Astrocyte (in vitro differentiated cells and primary cell): ENCODE results near the gene CTXND1. TPM values are rescaled to one million over a fixed set of nuclear protein-coding genes. Genes with fewer than 3 reads are reported as not detected.
"Not testable (repeated sequence)": the region's sequence is repeated elsewhere in the genome, so short reads cannot be mapped to it uniquely, and the experiment has no call there.

ENCODE experiments used
- DNase-seq: peaks from one replicate; pipeline ENCODE4 v3.0.0-alpha.2; 2010; ENCODE audit warnings: low read depth
- FAIRE-seq: peaks from 2 replicates; lab custom pipeline; 2011; peaks lifted over from hg19 to GRCh38; lab: Jason Lieb, UNC
- H2AFZ ChIP-seq: 2 replicates; pipeline ENCODE4 v1.6.0; 2012; ENCODE audit warnings: low read depth, low read length, inconsistent platforms
- H3K27ac ChIP-seq: 2 replicates; pipeline ENCODE4 v1.5.1; 2011; ENCODE audit warnings: low read depth, low read length, inconsistent platforms
- H3K27me3 ChIP-seq: 2 replicates; pipeline ENCODE4 v1.6.0; 2011; ENCODE audit warnings: low read length, inconsistent platforms; ENCODE audit not compliant: insufficient read depth
- H3K36me3 ChIP-seq: 2 replicates; pipeline ENCODE4 v1.5.1; 2011; ENCODE audit warnings: low read length, inconsistent platforms; ENCODE audit not compliant: insufficient read depth
- H3K4me1 ChIP-seq: 2 replicates; pipeline ENCODE4 v1.5.1; 2011; ENCODE audit warnings: low read length, inconsistent platforms; ENCODE audit not compliant: insufficient read depth
- H3K4me2 ChIP-seq: 2 replicates; pipeline ENCODE4 v1.6.0; 2012; ENCODE audit warnings: low read length, inconsistent platforms
- H3K4me3 ChIP-seq: 2 replicates; pipeline ENCODE4 v1.5.1; 2011; ENCODE audit warnings: low read depth, mild to moderate bottlenecking, low read length, inconsistent platforms; ENCODE audit not compliant: insufficient read depth
- H3K79me2 ChIP-seq: 2 replicates; pipeline ENCODE4 v1.6.0; 2012; ENCODE audit warnings: mild to moderate bottlenecking, low read length, inconsistent platforms; ENCODE audit not compliant: insufficient read depth
- H3K9ac ChIP-seq: 2 replicates; pipeline ENCODE4 v1.6.0; 2012; ENCODE audit warnings: mild to moderate bottlenecking, low read length, inconsistent platforms
- H3K9me3 ChIP-seq: 2 replicates; pipeline ENCODE4 v1.5.1; 2012; ENCODE audit warnings: low read depth, mild to moderate bottlenecking, low read length, inconsistent platforms; ENCODE audit not compliant: insufficient read depth
- H4K20me1 ChIP-seq: 2 replicates; pipeline ENCODE4 v1.6.0; 2012; ENCODE audit warnings: low read length, inconsistent platforms; ENCODE audit not compliant: insufficient read depth
- H3K27ac Mint-ChIP-seq: one replicate; pipeline ENCODE4 v1.8.0; 2021; ENCODE audit warnings: mild to moderate bottlenecking, mixed read lengths; ENCODE audit not compliant: unreplicated experiment
- H3K27me3 Mint-ChIP-seq: one replicate; pipeline ENCODE4 v1.8.0; 2021; ENCODE audit warnings: low read depth, mixed read lengths; ENCODE audit not compliant: unreplicated experiment
- H3K36me3 Mint-ChIP-seq: one replicate; pipeline ENCODE4 v1.8.0; 2021; ENCODE audit warnings: low read depth, mixed read lengths; ENCODE audit not compliant: unreplicated experiment
- H3K4me1 Mint-ChIP-seq: one replicate; pipeline ENCODE4 v1.8.0; 2021; ENCODE audit warnings: low read depth, mixed read lengths; ENCODE audit not compliant: unreplicated experiment
- H3K4me3 Mint-ChIP-seq: one replicate; pipeline ENCODE4 v1.8.0; 2021; ENCODE audit warnings: mild to moderate bottlenecking, moderate library complexity, mixed read lengths; ENCODE audit not compliant: unreplicated experiment
- H3K9me3 Mint-ChIP-seq: one replicate; pipeline ENCODE4 v1.8.0; 2021; ENCODE audit warnings: mild to moderate bottlenecking, mixed read lengths; ENCODE audit not compliant: unreplicated experiment
- CTCF ChIP-seq: IDR thresholded peaks from 2 replicates; pipeline ENCODE4 v1.5.1; 2011; ENCODE audit warnings: low read depth, mild to moderate bottlenecking, inconsistent platforms, low read length, moderate library complexity; ENCODE audit not compliant: insufficient read depth
- EZH2 ChIP-seq: IDR thresholded peaks from 2 replicates; pipeline ENCODE4 v1.6.1; 2012; ENCODE audit warnings: mild to moderate bottlenecking, low read length, inconsistent platforms; ENCODE audit not compliant: insufficient read depth
- total RNA-seq: library from RNA; stranded (reverse); gene quantifications from 2 replicates; pipeline ENCODE4 v1.2.1, GENCODE V29; 2021

Gene CTXND1
- total RNA-seq, 1 donor from 2014 or later: not detected

GRCh38 chr15:80292079-80292478, 40.1 kb upstream of the CTXND1 start:
- no peaks in the 10 kb centered on the region for H3K9me3 Mint-ChIP-seq
- H3K4me1 Mint-ChIP-seq: no peaks in the 10 kb centered on the region
- Histone ChIP-seq H3K9me3 (no peaks in the 10 kb centered on the region), H3K9ac (no peak overlapping the region), H3K36me3 (no peaks in the 10 kb centered on the region), H3K27me3 (no peaks in the 10 kb centered on the region), H4K20me1 (no peaks in the 10 kb centered on the region), H3K79me2 (no peaks in the 10 kb centered on the region), H3K4me1 (no peaks in the 10 kb centered on the region), H3K4me3 (no peak overlapping the region), H3K27ac (no peak overlapping the region), H2AFZ (no peak overlapping the region), H3K4me2 (no peak overlapping the region)
- no peak overlapping the region for H3K4me3 Mint-ChIP-seq
- no peaks in the 10 kb centered on the region for H3K36me3 Mint-ChIP-seq
- no peak for DNase-seq
- FAIRE-seq: no peak
- H3K27me3 Mint-ChIP-seq: peaks cover 2% of the 10 kb centered on the region
- no peak overlapping the region for H3K27ac Mint-ChIP-seq
- TF ChIP-seq CTCF (no peak), EZH2 (no peak)

- not testable (repeated sequence) for H3K9me3 ChIP-seq, H3K4me1 ChIP-seq, H3K4me2 ChIP-seq, H3K27ac ChIP-seq, DNase-seq, H4K20me1 ChIP-seq, H3K9ac ChIP-seq, H3K9me3 Mint-ChIP-seq, H3K4me3 Mint-ChIP-seq, H3K27me3 ChIP-seq, H3K27ac Mint-ChIP-seq, H3K4me3 ChIP-seq, H3K36me3 ChIP-seq, H3K4me1 Mint-ChIP-seq, H3K79me2 ChIP-seq, FAIRE-seq, H3K27me3 Mint-ChIP-seq, H2AFZ ChIP-seq, H3K36me3 Mint-ChIP-seq
These were observed 38.9 kb upstream of the CTXND1 start for GRCh38 chr15:80290891-80291290.

- Histone ChIP-seq H3K27me3 (no peaks in the 10 kb centered on the region), H4K20me1 (no peaks in the 10 kb centered on the region), H3K4me1 (no peaks in the 10 kb centered on the region), H3K4me2 (no peak overlapping the region), H3K9me3 (no peaks in the 10 kb centered on the region), H3K79me2 (no peaks in the 10 kb centered on the region), H3K27ac (no peak overlapping the region), H3K4me3 (no peak overlapping the region), H3K9ac (no peak overlapping the region), H3K36me3 (no peaks in the 10 kb centered on the region), H2AFZ (no peak overlapping the region)
- peaks cover 7% of the 10 kb centered on the region for H3K27me3 Mint-ChIP-seq
- no peak for FAIRE-seq
- H3K4me3 Mint-ChIP-seq: no peak overlapping the region
- no peak for DNase-seq
- H3K4me1 Mint-ChIP-seq: no peaks in the 10 kb centered on the region
- no peak for TF ChIP-seq EZH2
- no peak for TF ChIP-seq CTCF
- no peak overlapping the region for H3K27ac Mint-ChIP-seq
- H3K9me3 Mint-ChIP-seq: peaks cover 2% of the 10 kb centered on the region
- no peaks in the 10 kb centered on the region for H3K36me3 Mint-ChIP-seq
These were observed 37.8 kb upstream of the CTXND1 start for GRCh38 chr15:80289528-80290495.
